Mesendoderm (in vitro differentiated cells): ENCODE data around the gene HDAC4.
A peak's percentile ranks its signal among the peaks of the same experiment; 100 is the strongest.

ENCODE experiments used
- DNase-seq: peaks from one replicate; pipeline ENCODE4 v3.0.0; 2013
- H2AK5ac ChIP-seq: 2 replicates; pipeline ENCODE4 v1.6.1; 2013; ENCODE audit warnings: low read length, inconsistent platforms
- H2BK120ac ChIP-seq: 2 replicates; pipeline ENCODE4 v1.6.1; 2013; ENCODE audit warnings: low read depth, mild to moderate bottlenecking, low read length, moderate library complexity, mixed read lengths
- H2BK15ac ChIP-seq: replicated peaks from 2 replicates; pipeline ENCODE4 v1.6.1; 2013; ENCODE audit warnings: low read depth, mild to moderate bottlenecking, moderate library complexity
- H2BK5ac ChIP-seq: 2 replicates; pipeline ENCODE4 v1.6.1; 2013; ENCODE audit warnings: low read length, inconsistent platforms
- H3K18ac ChIP-seq: 2 replicates; pipeline ENCODE4 v1.6.1; 2013; ENCODE audit warnings: mild to moderate bottlenecking, low read length, mixed read lengths
- H3K23ac ChIP-seq: one replicate; pipeline ENCODE4 v1.6.1; 2013; ENCODE audit warnings: low read length
- H3K27ac ChIP-seq: 2 replicates; pipeline ENCODE4 v1.5.1; 2013; ENCODE audit warnings: low read depth, mild to moderate bottlenecking, inconsistent platforms, low read length, moderate library complexity
- H3K27me3 ChIP-seq: 2 replicates; pipeline ENCODE4 v1.6.1; 2013; ENCODE audit warnings: low read length, control low read depth, mild to moderate bottlenecking, inconsistent platforms; ENCODE audit not compliant: insufficient read depth, poor library complexity
- H3K36me3 ChIP-seq: 2 replicates; pipeline ENCODE4 v1.6.1; 2013; ENCODE audit warnings: low read length, inconsistent platforms; ENCODE audit not compliant: control insufficient read depth, insufficient read depth
- H3K4ac ChIP-seq: one replicate; pipeline ENCODE4 v1.6.1; 2013; ENCODE audit warnings: low read depth, mild to moderate bottlenecking, low read length, moderate library complexity
- H3K4me1 ChIP-seq: 2 replicates; pipeline ENCODE4 v1.6.1; 2013; ENCODE audit warnings: low read depth, low read length, inconsistent platforms; ENCODE audit not compliant: control insufficient read depth
- H3K4me2 ChIP-seq: 2 replicates; pipeline ENCODE4 v1.6.1; 2013; ENCODE audit warnings: low read length
- H3K4me3 ChIP-seq: 2 replicates; pipeline ENCODE4 v1.5.1; 2013; ENCODE audit warnings: mild to moderate bottlenecking, low read length
- H3K56ac ChIP-seq: one replicate; pipeline ENCODE4 v1.6.1; 2013; ENCODE audit warnings: low read length
- H3K79me1 ChIP-seq: 2 replicates; pipeline ENCODE4 v1.6.1; 2013; ENCODE audit warnings: low read length, inconsistent platforms
- H3K79me2 ChIP-seq: 2 replicates; pipeline ENCODE4 v1.6.1; 2013; ENCODE audit warnings: mild to moderate bottlenecking, low read length; ENCODE audit not compliant: control insufficient read depth, insufficient read depth
- H3K9ac ChIP-seq: 2 replicates; pipeline ENCODE4 v1.6.1; 2013; ENCODE audit warnings: low read length, inconsistent platforms
- H4K5ac ChIP-seq: one replicate; pipeline ENCODE4 v1.6.1; 2013; ENCODE audit warnings: low read length
- H4K8ac ChIP-seq: one replicate; pipeline ENCODE4 v1.6.1; 2013; ENCODE audit warnings: low read depth, mild to moderate bottlenecking, control low read depth, low read length, moderate library complexity
- WGBS: extraction: QIAGEN DNeasy Blood & Tissue Kit; methylation state at CpG from one replicate; pipeline ENCODE4 v1.1.7; 2013; ENCODE audit warnings: low lambda C conversion rate, missing lambda C conversion rate; ENCODE audit not compliant: insufficient coverage; ENCODE audit errors: extremely low coverage; 5-methylcytosine and 5-hydroxymethylcytosine counted together

Gene HDAC4

DNA sequence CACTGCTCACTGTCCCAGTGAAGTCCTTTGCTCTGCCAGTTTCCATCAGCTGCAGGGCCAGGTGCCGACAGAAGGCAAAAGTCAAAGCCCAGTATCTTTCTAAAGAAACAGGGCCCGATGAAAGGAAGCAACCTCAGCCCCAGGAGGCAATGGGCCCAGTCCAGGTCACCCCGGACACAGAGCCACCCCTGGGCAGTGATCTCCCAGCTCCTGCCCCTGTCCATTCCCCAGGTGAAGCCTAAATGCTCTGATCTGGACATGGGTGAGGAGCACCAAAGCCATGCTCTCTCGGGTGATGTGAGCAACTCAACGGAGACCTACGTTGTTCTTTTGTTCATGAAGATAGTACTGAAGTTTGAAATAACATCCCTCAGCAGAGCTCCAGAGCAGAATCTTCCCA lies 61.6 kb downstream of the HDAC4 start:
- Histone ChIP-seq H3K27me3 (no peaks in the 10 kb centered on the region), H4K5ac (no peak overlapping the region), H3K79me1 (peaks cover 12% of the 10 kb centered on the region), H3K4me2 (no peak overlapping the region), H3K9ac (no peak overlapping the region), H2BK5ac (no peak overlapping the region), H3K79me2 (peaks cover 20% of the 10 kb centered on the region), H3K27ac (no peak overlapping the region), H3K36me3 (no peaks in the 10 kb centered on the region), H2BK15ac (no peak overlapping the region), H3K4me1 (no peaks in the 10 kb centered on the region), H2BK120ac (no peak overlapping the region), H3K56ac (no peak overlapping the region), H3K18ac (no peak overlapping the region), H3K23ac (no peak overlapping the region), H3K4me3 (no peak overlapping the region), H2AK5ac (no peak overlapping the region), H4K8ac (no peak overlapping the region), H3K4ac (no peak overlapping the region)
- DNase-seq: no peak
- no CpG with 5 or more reads among the region's 6 CpGs for WGBS

DNA sequence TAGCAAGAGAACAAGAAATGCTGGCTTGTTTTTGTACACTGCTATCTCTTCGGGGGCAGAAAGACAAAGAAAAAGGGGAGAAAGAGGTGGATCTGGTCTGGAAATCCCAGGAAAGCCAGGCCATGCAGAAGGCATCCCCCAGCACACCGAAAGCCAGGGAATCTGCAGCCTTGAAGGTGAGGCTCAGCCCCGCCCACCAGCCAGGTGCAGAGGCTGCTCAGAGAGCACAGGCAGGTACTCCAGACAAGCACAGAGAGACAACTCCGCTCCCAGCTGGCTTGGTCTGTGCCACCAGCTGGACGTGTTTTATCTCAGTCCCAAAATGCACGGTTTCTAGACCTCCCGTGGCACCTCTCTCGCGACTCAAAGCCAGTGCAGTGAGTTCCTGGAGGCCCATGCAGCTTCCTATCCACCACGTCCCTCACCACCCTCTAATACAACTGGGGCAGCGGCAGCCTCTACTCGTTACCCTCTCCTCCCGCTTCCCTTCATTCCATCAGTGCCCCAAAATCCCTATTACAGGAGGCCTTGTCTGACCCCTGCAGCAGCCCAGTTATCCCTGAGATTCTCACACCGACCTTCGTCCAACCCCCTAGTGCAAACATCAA lies 62.8 kb downstream of the HDAC4 start:
- no peak overlapping the region for H3K4ac ChIP-seq
- H3K18ac ChIP-seq: no peak overlapping the region
- peaks cover 20% of the 10 kb centered on the region for H3K79me2 ChIP-seq
- H3K79me1 ChIP-seq: peaks cover 12% of the 10 kb centered on the region
- H3K4me3 ChIP-seq: no peak overlapping the region
- WGBS: no CpG with 5 or more reads among the region's 15 CpGs
- H3K9ac ChIP-seq: no peak overlapping the region
- no peaks in the 10 kb centered on the region for H3K36me3 ChIP-seq
- DNase-seq: no peak
- no peaks in the 10 kb centered on the region for H3K4me1 ChIP-seq
- H3K27ac ChIP-seq: no peak overlapping the region
- no peak overlapping the region for H4K8ac ChIP-seq
- H2BK120ac ChIP-seq: no peak overlapping the region
- H3K4me2 ChIP-seq: no peak overlapping the region
- no peak overlapping the region for H2BK5ac ChIP-seq
- H3K27me3 ChIP-seq: no peaks in the 10 kb centered on the region
- H4K5ac ChIP-seq: no peak overlapping the region
- H2AK5ac ChIP-seq: no peak overlapping the region
- H3K23ac ChIP-seq: no peak overlapping the region
- H3K56ac ChIP-seq: no peak overlapping the region
- H2BK15ac ChIP-seq: no peak overlapping the region

DNA sequence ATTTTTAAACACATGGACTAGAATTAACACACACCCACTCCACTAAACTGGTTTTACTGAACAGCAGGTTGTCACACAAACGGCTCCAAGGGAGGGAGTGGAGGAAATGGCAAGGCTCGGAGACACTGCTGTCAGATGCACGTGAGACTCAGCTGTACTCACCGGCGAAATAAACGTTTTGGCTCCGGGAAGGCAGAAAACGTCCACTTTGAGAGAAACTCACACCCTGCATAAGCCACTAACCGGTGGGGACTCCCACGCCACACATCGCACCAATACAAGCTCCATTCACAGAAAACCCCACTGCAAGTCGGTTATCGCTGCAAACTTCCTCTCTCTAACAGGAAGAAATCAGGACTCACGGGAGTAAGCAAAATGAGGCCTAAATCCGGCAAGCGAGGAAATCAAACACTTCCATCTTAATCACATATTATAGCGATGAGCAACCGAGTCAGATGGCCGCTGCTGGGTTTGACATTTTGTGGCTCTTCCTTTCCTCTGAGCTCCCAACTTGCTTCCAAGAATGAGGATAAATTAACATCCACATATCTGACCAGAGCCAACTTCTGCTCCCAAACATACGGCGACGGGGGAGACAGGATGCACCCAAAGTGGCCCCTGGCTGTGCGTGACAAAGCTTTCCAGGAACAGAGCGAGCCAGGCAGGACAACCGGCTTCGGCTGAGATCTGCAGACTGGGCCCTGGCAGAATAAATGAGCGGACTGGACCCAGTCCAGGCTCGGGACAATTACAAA lies 63.5 kb downstream of the HDAC4 start:
- Histone ChIP-seq H3K9ac (no peak overlapping the region), H3K36me3 (no peaks in the 10 kb centered on the region), H3K79me2 (peaks cover 20% of the 10 kb centered on the region), H3K4ac (no peak overlapping the region), H4K8ac (no peak overlapping the region), H4K5ac (no peak overlapping the region), H3K4me1 (no peaks in the 10 kb centered on the region), H3K23ac (no peak overlapping the region), H2BK15ac (no peak overlapping the region), H2AK5ac (no peak overlapping the region), H2BK5ac (no peak overlapping the region), H3K4me3 (no peak overlapping the region), H3K27ac (no peak overlapping the region), H2BK120ac (no peak overlapping the region), H3K27me3 (no peaks in the 10 kb centered on the region), H3K4me2 (no peak overlapping the region), H3K18ac (no peak overlapping the region), H3K79me1 (peaks cover 12% of the 10 kb centered on the region), H3K56ac (no peak overlapping the region)
- no CpG with 5 or more reads among the region's 28 CpGs for WGBS
- DNase-seq: no peak

DNA sequence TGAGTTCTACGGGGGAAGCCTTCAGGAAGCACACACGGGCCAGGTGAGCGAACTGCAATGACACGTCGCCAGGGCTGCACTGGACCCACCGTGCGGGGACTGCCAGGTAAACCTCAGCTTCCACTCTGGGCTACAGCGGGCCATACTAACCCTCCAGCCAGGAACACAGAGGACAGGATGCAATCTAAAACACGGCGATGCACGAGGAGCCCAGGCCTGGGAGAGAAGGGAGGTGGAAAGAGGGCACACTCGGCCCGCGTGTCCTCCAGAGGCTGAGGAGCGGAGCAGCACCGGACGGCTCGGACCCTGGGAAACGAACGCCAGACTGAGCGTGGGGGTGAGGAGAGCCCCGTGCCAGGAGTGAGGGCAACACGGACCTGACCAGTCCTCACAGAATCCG lies 69.3 kb downstream of the HDAC4 start:
- H2BK15ac ChIP-seq: no peak overlapping the region
- no peak overlapping the region for H3K18ac ChIP-seq
- H2BK5ac ChIP-seq: no peak overlapping the region
- peak overlapping the region; percentile 34 for H3K23ac ChIP-seq
- no peaks in the 10 kb centered on the region for H3K4me1 ChIP-seq
- no peaks in the 10 kb centered on the region for H3K36me3 ChIP-seq
- no peak overlapping the region for H3K4ac ChIP-seq
- no peak overlapping the region for H3K4me2 ChIP-seq
- no peak for DNase-seq
- no peak overlapping the region for H4K5ac ChIP-seq
- H4K8ac ChIP-seq: no peak overlapping the region
- no peak overlapping the region for H3K56ac ChIP-seq
- H3K4me3 ChIP-seq: no peak overlapping the region
- H3K79me1 ChIP-seq: peaks cover 8% of the 10 kb centered on the region
- no peak overlapping the region for H2AK5ac ChIP-seq
- H2BK120ac ChIP-seq: no peak overlapping the region
- WGBS: no CpG with 5 or more reads among the region's 24 CpGs
- no peak overlapping the region for H3K9ac ChIP-seq
- no peak overlapping the region for H3K27ac ChIP-seq
- peaks cover 2% of the 10 kb centered on the region for H3K79me2 ChIP-seq
- H3K27me3 ChIP-seq: no peaks in the 10 kb centered on the region

DNA sequence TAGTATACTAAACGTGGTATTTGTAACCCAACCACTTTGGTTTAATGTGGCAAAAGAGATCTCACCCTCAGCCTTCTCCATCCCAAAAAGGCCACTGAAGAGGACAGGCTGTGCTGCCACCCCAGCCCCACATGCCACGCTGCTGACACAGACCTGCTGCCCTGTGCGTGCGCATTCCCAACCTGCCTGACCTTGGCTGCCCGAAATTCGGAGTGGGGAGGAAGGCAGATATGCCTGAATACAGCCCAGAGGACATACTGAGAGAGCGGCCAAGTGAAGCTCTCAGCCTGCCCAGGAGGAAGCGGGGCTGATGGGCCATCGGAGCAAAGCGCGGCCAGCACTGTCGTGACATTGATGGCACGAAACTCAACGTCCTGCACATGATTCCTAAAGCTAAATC lies 70.0 kb downstream of the HDAC4 start:
- no peak overlapping the region for H4K5ac ChIP-seq
- H4K8ac ChIP-seq: no peak overlapping the region
- no peak overlapping the region for H3K4ac ChIP-seq
- H3K23ac ChIP-seq: no peak overlapping the region
- no peak overlapping the region for H3K9ac ChIP-seq
- no peak overlapping the region for H2AK5ac ChIP-seq
- no peak overlapping the region for H3K4me2 ChIP-seq
- H3K56ac ChIP-seq: no peak overlapping the region
- peaks cover 2% of the 10 kb centered on the region for H3K79me2 ChIP-seq
- no peak for DNase-seq
- no peak overlapping the region for H3K18ac ChIP-seq
- no peaks in the 10 kb centered on the region for H3K36me3 ChIP-seq
- H3K27ac ChIP-seq: no peak overlapping the region
- no peak overlapping the region for H3K4me3 ChIP-seq
- H3K4me1 ChIP-seq: no peaks in the 10 kb centered on the region
- peaks cover 10% of the 10 kb centered on the region for H3K79me1 ChIP-seq
- H2BK5ac ChIP-seq: no peak overlapping the region
- no peak overlapping the region for H2BK120ac ChIP-seq
- H2BK15ac ChIP-seq: no peak overlapping the region
- H3K27me3 ChIP-seq: no peaks in the 10 kb centered on the region
- no CpG with 5 or more reads among the region's 14 CpGs for WGBS
